HG03442 (cell line): ENCODE results near the gene TUBGCP3.

ENCODE experiments used
- ATAC-seq: cut with Tn5 transposase; IDR thresholded peaks from one replicate; pipeline ENCODE4 v1.9.1; 2021; ENCODE audit warnings: mild to moderate bottlenecking, moderate library complexity; ENCODE audit not compliant: unreplicated experiment

TUBGCP3 gene

GRCh38 chr13:112456138-112457056, 131.6 kb downstream of the TUBGCP3 start:
- no peak for ATAC-seq

- no peak for ATAC-seq
These were observed 132.4 kb downstream of the TUBGCP3 start for GRCh38 chr13:112455476-112456059.

DNA sequence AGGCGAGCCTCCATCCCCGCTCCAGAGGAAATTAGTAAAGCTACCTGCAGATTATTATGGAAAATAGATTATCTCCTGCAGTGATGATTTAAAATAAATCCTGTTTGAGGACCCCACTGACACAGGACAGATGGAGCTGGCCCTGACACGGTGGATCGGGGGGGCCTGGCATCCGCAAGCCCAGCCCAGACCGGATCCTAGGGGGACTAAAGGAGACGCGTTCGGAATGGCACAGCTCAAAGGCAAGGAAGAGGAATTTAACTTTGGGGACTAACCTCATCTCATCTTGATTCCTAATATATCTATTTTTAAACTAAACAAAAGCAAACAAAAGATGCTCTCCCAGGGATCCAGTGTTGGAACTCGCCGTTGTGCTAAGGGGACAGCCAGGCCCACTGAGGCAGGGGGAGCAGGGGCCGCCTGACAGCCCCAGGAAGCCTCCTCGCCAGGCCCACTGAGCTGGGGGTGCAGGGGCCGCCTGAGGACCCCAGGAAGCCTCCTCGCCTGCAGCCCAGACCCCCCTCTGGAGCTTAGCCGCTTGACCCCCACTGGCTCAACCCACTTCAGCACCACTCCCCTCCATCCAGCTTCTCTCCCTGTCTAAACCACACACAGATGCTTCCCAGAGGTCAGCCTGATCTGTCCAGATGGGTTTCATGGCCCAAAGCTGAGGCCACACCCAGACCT, 133.2 kb downstream of the TUBGCP3 start:
- no peak for ATAC-seq

DNA sequence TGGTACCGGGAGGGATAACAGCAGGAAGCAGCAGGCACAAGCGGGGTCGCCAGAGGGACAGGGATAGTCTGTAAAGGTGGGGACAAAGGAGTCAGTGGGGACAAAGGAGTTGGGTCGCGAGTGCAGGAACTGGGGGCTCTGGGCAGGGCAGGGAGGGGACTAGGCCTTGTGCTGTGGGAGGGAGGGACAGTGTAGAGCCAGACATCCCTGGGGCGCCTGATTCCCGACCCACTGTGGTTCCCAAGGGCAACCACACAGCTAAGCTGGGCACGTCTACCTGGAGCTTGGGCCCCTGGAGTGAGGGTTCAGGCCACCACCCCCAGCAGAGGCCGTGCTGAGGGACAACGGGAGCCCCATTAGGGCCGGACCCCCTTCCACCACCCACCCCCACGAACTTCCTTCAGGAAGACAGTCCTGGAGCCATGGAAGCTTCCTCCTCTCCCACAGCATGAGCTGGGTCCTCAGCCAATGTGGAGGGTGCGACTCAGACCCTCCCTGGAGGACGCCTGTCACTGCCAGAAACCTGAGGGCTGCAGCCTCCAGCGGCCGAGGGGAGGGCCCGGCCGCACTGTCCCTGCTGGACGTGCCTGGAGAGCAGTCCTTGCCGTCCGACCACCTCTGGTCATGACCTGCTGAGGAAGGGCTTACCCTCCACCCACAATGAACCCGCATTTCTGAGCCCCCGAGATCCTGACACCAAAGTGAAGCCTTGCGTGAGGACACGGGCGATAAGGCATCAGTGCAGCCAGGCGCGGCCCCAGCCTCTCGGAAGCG, 133.9 kb downstream of the TUBGCP3 start:
- ATAC-seq: no peak

GRCh38 chr13:112453207-112453829, 134.6 kb downstream of the TUBGCP3 start:
- ATAC-seq: no peak

DNA sequence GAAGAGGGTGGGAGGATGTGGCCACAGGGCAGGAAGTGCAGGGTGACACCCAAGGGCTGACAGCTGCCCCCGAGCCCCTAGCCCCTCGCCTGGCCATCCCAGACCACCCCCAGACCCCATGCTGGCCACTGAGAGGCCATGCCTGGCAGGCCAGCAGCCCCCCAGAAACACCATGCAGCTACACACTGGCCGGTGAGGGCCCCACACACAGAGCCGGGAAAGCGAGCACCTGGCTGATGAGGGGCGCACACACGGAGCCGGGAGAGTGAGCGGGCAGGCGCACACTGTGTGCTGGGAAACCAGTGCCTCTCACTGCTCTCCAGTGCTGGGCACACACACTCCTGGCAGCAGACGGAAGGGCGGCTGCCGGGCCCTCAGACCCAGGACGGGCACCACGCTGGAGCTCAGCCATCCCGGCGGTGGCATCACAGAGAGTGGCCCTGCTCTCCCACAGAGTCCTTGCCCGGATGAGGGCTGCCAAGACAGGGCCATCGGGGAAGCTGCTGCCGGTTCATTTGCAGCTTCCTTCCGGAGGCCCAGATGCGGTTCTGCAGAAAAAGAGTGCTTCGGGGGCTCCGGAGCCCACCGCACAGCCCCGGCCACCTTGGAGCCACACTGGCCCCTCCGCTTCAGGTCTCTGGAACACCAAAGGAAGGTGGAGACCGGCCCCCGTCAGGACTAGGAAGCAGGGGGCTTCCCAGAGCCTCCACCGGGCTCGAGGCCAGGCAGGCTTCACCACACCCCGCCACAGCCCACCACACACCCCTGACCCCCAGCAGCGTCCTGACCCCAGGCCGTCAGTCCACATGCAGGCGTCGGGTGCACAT, 135.4 kb downstream of the TUBGCP3 start:
- no peak for ATAC-seq

GRCh38 chr13:112451512-112452379, 136.2 kb downstream of the TUBGCP3 start:
- no peak for ATAC-seq

DNA sequence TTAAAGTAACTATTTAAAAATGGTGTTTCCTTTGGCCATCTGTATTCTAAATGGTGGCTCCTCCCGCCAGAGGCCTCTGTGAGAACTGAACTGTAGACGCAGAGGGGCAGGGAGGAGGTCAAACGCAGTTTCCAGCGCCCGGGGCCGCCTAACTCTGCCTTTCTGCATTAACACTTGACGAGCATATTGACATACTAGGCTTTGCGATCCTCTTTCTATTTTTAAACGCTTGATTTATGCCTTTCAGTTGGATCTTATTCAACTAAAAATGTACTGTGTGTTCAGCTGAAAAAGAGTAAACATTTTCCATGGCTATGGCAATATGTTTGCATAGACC, 137.1 kb downstream of the TUBGCP3 start:
- ATAC-seq: no peak

GRCh38 chr13:112450118-112450903, 137.6 kb downstream of the TUBGCP3 start:
- no peak for ATAC-seq

DNA sequence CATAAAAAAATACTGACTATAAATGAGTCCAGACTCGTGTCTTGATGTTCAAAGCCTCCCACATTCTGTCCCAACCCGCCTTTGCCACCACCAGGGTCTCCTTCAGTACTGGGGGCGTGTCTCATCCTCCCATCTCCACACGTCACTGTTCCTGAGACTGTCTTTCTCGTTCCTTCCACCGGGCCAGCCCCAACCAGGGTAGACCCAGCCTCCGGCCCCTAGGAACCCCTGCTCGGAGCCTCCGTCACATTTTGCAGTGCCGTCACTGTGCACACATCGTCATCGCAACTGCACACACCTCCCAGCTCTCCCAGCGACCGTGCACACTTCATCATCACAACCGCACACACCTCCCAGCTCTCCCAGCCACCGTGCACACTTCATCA, 138.4 kb downstream of the TUBGCP3 start:
- ATAC-seq: no peak

DNA sequence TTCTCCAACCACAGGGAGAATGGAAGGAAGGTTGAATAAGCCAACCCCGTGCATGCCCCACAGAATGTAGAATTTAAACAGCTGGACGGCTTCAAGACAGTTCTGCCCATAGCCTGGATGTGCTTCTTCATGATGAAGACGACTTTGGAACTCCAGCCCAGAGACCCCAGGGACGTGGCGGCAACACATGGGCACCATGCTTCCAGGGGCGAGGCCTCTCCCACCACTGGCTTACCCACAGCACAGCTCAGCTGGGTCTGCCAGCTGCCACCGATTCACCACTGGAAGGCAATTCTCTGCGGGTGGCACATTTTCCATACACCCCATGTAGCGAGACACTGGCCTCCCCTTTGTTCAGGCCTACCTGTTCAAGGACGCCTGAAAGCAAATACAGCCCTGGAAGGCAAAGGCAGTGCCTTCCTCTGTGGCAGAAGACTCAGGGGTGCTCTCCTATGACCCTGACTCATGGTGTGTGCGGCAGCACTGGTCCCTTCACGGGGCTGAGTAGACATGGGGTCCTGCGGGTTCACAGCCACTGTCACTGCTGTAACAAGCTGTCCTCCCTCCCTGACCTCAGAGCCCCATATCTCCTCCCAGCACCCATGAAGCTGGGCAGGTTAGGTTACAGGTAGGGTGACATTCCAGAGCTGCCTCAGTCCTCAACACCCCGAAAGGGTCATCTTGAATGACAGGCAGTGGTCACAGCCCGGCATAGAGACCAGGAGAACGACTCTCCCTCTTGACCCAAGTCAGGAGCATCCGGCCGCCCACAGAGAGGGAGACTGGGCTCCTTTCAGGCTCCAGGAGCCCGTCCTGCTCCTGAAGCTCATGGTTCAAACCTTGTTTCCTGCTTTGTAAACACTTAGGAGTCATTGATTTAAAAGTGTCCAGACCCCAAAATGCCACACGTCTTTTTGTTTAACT, 139.1 kb downstream of the TUBGCP3 start:
- no peak for ATAC-seq

GRCh38 chr13:112447761-112448603, 140.0 kb downstream of the TUBGCP3 start:
- no peak for ATAC-seq

DNA sequence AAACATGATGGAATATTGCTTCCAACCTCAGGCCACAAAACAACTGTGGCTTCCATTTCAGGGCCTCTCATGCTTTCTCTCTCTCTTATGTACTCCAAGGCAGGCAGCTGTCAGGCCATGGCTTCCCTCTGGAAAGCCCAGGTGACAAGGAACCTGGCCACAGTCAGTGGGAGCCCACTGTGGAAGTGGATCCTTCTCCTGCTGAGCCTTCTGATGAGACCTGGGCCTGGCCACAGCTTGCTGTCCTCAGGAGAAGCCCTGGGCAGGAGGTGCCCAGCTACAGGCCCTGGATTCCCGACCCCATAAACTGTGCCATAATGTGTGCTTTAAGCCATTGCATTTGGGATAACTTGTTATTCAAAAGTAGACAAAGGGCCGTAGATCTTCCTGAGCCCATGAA, 140.6 kb downstream of the TUBGCP3 start:
- no peak for ATAC-seq

DNA sequence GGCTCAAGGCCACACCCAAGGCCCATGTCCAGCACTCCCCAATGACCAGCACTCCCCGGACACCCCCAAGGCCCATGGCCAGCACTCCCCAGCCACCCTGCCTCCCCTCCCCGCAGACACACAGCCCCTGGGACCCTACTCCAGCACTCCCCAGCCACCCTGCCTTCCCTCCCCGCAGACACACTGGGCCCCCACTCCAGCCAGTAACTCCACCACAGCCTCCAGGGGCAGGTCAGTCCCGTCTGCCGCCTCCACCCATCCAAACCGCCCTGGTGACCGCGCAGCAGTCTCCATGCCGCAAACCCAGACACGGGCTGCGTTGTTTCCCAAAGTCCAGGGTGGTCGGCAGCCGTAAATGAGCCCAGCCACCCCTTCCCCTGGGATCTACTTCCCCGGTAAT, 141.1 kb downstream of the TUBGCP3 start:
- ATAC-seq: no peak

GRCh38 chr13:112446347-112446861, 141.5 kb downstream of the TUBGCP3 start:
- ATAC-seq: no peak
